Measurements from ENCODE around the gene ABCC5. TPM values are rescaled to one million over a fixed set of nuclear protein-coding genes. Genes with fewer than 3 reads are reported as not detected.

ABCC5 gene
- total RNA-seq, 1 experiment from 2014 or later: 35.1 TPM

GRCh38 chr3:184001761-184002160, 15.9 kb downstream of the ABCC5 start:
- no peak overlapping the region for H3K27ac ChIP-seq (ENCODE audit: low read length)
- ChIA-PET CTCF (no interaction called here), POLR2A (no interaction called here)
- H3K27me3 ChIP-seq (ENCODE audit: control insufficient read depth, insufficient read depth, low read length): no peaks in the 10 kb centered on the region
- no peak for DNase-seq (ENCODE audit: low read depth, low spot score)
- no peak for ATAC-seq
- H3K9me3 ChIP-seq (ENCODE audit: control insufficient read depth, insufficient read depth, low read depth, low read length): no peaks in the 10 kb centered on the region
- TF ChIP-seq POLR2AphosphoS5 (IDR thresholded peaks at IDR 0.05; ENCODE audit: low read depth, low read length): no peak
- H3K4me1 ChIP-seq (ENCODE audit: control insufficient read depth, insufficient read depth, low read length): peaks cover 11% of the 10 kb centered on the region
- intact Hi-C loops (cut with micrococcal nuclease; ENCODE audit: unreplicated experiment): no loop called here
- no TSS peak for BruUV-seq (replicated peaks)
- in situ Hi-C loops (cut with HindIII; ENCODE audit: low pct_unique_long_range_greater_than_20kb, low sequenced_read_pairs): no loop called here
- H3K36me3 ChIP-seq (ENCODE audit: control insufficient read depth, insufficient read depth, low read length): no peaks in the 10 kb centered on the region
- no peak overlapping the region for H3K4me3 ChIP-seq (ENCODE audit: low read depth in 2 of 2, low read length in 2 of 2)

GRCh38 chr3:183991403-183991802, 26.3 kb downstream of the ABCC5 start:
- no peak overlapping the region for H3K27ac ChIP-seq (ENCODE audit: low read length)
- no peaks in the 10 kb centered on the region for H3K4me1 ChIP-seq (ENCODE audit: control insufficient read depth, insufficient read depth, low read length)
- TF ChIP-seq TCF7L2 (IDR thresholded peaks at IDR 0.05; ENCODE audit: low read depth, low read length): no peak
- TF ChIP-seq CTCF (IDR thresholded peaks at IDR 0.05): no peak
- TF ChIP-seq SIN3A (IDR thresholded peaks at IDR 0.05; ENCODE audit: borderline replicate concordance, insufficient read depth, low read depth, low read length): no peak
- TF ChIP-seq POLR2AphosphoS5 (IDR thresholded peaks at IDR 0.05; ENCODE audit: low read depth, low read length): no peak
- no peak for TF ChIP-seq REST (IDR thresholded peaks at IDR 0.05; ENCODE audit: insufficient read depth in 1 of 2, low read depth in 2 of 2, low read length in 1 of 2)
- no peaks in the 10 kb centered on the region for H3K27me3 ChIP-seq (ENCODE audit: control insufficient read depth, insufficient read depth, low read length)
- ChIA-PET POLR2A (no interaction called here), CTCF (no interaction called here)
- intact Hi-C loops (cut with micrococcal nuclease; ENCODE audit: unreplicated experiment): no loop called here
- no peaks in the 10 kb centered on the region for H3K9me3 ChIP-seq (ENCODE audit: control insufficient read depth, insufficient read depth, low read depth, low read length)
- DNase-seq (ENCODE audit: low read depth, low spot score) (no peak), ATAC-seq (no peak)
- H3K4me3 ChIP-seq (ENCODE audit: low read depth in 2 of 2, low read length in 2 of 2): no peak overlapping the region
- BruUV-seq (replicated peaks): no TSS peak
- H3K36me3 ChIP-seq (ENCODE audit: control insufficient read depth, insufficient read depth, low read length): no peaks in the 10 kb centered on the region
- in situ Hi-C loops (cut with HindIII; ENCODE audit: low pct_unique_long_range_greater_than_20kb, low sequenced_read_pairs): no loop called here

GRCh38 chr3:183988216-183988790, 29.4 kb downstream of the ABCC5 start:
- H3K36me3 ChIP-seq (ENCODE audit: control insufficient read depth, insufficient read depth, low read length): 0 out of 2 replicates have a peak, but pooled peaks cover 5% of the 10 kb centered on the region
- ATAC-seq (no peak), DNase-seq (ENCODE audit: low read depth, low spot score) (no peak)
- H3K27ac ChIP-seq (ENCODE audit: low read length): no peak overlapping the region
- TF ChIP-seq SIN3A (IDR thresholded peaks at IDR 0.05; ENCODE audit: borderline replicate concordance, insufficient read depth, low read depth, low read length): no peak
- no peaks in the 10 kb centered on the region for H3K4me1 ChIP-seq (ENCODE audit: control insufficient read depth, insufficient read depth, low read length)
- no peak overlapping the region for H3K4me3 ChIP-seq (ENCODE audit: low read depth in 2 of 2, low read length in 2 of 2)
- in situ Hi-C loops (cut with HindIII; ENCODE audit: low pct_unique_long_range_greater_than_20kb, low sequenced_read_pairs): no loop called here
- ChIA-PET POLR2A (no interaction called here), CTCF (no interaction called here)
- intact Hi-C loops (cut with micrococcal nuclease; ENCODE audit: unreplicated experiment): no loop called here
- no TSS peak for BruUV-seq (replicated peaks)
- H3K9me3 ChIP-seq (ENCODE audit: control insufficient read depth, insufficient read depth, low read depth, low read length): no peaks in the 10 kb centered on the region
- H3K27me3 ChIP-seq (ENCODE audit: control insufficient read depth, insufficient read depth, low read length): no peaks in the 10 kb centered on the region
